ENCODE measurements around the gene ADGRA3.

DNA sequence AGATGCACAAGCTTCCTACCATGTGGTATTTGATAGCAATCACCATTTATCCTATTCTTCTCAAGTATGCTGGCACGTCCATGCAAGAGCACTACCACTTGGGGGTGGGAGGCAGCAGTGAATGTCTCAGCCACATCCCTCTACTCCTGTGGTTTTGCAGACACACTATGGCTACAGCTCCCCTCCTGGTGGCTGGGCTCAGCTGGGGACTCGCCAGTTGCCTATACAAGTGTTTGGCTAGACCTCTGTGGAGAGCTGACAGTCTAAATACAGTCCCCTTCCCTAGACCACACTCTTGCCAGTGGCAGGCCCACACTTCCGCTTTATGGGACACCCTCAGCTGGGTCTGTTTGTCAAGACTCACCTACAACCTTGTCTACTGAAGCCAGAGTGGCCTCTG lies 53.2 kb downstream of the ADGRA3 start:
- TF ChIP-seq, protein P1, sequence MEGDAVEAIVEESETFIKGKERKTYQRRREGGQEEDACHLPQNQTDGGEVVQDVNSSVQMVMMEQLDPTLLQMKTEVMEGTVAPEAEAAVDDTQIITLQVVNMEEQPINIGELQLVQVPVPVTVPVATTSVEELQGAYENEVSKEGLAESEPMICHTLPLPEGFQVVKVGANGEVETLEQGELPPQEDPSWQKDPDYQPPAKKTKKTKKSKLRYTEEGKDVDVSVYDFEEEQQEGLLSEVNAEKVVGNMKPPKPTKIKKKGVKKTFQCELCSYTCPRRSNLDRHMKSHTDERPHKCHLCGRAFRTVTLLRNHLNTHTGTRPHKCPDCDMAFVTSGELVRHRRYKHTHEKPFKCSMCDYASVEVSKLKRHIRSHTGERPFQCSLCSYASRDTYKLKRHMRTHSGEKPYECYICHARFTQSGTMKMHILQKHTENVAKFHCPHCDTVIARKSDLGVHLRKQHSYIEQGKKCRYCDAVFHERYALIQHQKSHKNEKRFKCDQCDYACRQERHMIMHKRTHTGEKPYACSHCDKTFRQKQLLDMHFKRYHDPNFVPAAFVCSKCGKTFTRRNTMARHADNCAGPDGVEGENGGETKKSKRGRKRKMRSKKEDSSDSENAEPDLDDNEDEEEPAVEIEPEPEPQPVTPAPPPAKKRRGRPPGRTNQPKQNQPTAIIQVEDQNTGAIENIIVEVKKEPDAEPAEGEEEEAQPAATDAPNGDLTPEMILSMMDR (conservative IDR thresholded peaks at IDR 0.05; ENCODE audit: low read depth in 2 of 2), result peak in 1 of 2 experiments; percentile 41; a peak in 2 of 4 replicates
- TF ChIP-seq, protein P2, sequence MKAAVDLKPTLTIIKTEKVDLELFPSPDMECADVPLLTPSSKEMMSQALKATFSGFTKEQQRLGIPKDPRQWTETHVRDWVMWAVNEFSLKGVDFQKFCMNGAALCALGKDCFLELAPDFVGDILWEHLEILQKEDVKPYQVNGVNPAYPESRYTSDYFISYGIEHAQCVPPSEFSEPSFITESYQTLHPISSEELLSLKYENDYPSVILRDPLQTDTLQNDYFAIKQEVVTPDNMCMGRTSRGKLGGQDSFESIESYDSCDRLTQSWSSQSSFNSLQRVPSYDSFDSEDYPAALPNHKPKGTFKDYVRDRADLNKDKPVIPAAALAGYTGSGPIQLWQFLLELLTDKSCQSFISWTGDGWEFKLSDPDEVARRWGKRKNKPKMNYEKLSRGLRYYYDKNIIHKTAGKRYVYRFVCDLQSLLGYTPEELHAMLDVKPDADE (IDR thresholded peaks at IDR 0.05), result no peak
- no peak for TF ChIP-seq EZH2phosphoT487 (IDR thresholded peaks at IDR 0.05; ENCODE audit: unreplicated experiment)
- no peak for TF ChIP-seq POLR2AphosphoS5 (IDR thresholded peaks at IDR 0.05; ENCODE audit: low read depth)
- TF ChIP-seq, protein P3, sequence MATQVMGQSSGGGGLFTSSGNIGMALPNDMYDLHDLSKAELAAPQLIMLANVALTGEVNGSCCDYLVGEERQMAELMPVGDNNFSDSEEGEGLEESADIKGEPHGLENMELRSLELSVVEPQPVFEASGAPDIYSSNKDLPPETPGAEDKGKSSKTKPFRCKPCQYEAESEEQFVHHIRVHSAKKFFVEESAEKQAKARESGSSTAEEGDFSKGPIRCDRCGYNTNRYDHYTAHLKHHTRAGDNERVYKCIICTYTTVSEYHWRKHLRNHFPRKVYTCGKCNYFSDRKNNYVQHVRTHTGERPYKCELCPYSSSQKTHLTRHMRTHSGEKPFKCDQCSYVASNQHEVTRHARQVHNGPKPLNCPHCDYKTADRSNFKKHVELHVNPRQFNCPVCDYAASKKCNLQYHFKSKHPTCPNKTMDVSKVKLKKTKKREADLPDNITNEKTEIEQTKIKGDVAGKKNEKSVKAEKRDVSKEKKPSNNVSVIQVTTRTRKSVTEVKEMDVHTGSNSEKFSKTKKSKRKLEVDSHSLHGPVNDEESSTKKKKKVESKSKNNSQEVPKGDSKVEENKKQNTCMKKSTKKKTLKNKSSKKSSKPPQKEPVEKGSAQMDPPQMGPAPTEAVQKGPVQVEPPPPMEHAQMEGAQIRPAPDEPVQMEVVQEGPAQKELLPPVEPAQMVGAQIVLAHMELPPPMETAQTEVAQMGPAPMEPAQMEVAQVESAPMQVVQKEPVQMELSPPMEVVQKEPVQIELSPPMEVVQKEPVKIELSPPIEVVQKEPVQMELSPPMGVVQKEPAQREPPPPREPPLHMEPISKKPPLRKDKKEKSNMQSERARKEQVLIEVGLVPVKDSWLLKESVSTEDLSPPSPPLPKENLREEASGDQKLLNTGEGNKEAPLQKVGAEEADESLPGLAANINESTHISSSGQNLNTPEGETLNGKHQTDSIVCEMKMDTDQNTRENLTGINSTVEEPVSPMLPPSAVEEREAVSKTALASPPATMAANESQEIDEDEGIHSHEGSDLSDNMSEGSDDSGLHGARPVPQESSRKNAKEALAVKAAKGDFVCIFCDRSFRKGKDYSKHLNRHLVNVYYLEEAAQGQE (IDR thresholded peaks at IDR 0.05; ENCODE audit: unreplicated experiment), result no peak
- no peak for TF ChIP-seq CREB1 (CRISPR knock-in tag; IDR thresholded peaks at IDR 0.05; ENCODE audit: low read depth)
- TF ChIP-seq EZH2 (IDR thresholded peaks at IDR 0.05; ENCODE audit: low read depth, unreplicated experiment), result no peak
- no peak for TF ChIP-seq JUNB (IDR thresholded peaks at IDR 0.05; ENCODE audit: unreplicated experiment)
- TF ChIP-seq, protein P4, sequence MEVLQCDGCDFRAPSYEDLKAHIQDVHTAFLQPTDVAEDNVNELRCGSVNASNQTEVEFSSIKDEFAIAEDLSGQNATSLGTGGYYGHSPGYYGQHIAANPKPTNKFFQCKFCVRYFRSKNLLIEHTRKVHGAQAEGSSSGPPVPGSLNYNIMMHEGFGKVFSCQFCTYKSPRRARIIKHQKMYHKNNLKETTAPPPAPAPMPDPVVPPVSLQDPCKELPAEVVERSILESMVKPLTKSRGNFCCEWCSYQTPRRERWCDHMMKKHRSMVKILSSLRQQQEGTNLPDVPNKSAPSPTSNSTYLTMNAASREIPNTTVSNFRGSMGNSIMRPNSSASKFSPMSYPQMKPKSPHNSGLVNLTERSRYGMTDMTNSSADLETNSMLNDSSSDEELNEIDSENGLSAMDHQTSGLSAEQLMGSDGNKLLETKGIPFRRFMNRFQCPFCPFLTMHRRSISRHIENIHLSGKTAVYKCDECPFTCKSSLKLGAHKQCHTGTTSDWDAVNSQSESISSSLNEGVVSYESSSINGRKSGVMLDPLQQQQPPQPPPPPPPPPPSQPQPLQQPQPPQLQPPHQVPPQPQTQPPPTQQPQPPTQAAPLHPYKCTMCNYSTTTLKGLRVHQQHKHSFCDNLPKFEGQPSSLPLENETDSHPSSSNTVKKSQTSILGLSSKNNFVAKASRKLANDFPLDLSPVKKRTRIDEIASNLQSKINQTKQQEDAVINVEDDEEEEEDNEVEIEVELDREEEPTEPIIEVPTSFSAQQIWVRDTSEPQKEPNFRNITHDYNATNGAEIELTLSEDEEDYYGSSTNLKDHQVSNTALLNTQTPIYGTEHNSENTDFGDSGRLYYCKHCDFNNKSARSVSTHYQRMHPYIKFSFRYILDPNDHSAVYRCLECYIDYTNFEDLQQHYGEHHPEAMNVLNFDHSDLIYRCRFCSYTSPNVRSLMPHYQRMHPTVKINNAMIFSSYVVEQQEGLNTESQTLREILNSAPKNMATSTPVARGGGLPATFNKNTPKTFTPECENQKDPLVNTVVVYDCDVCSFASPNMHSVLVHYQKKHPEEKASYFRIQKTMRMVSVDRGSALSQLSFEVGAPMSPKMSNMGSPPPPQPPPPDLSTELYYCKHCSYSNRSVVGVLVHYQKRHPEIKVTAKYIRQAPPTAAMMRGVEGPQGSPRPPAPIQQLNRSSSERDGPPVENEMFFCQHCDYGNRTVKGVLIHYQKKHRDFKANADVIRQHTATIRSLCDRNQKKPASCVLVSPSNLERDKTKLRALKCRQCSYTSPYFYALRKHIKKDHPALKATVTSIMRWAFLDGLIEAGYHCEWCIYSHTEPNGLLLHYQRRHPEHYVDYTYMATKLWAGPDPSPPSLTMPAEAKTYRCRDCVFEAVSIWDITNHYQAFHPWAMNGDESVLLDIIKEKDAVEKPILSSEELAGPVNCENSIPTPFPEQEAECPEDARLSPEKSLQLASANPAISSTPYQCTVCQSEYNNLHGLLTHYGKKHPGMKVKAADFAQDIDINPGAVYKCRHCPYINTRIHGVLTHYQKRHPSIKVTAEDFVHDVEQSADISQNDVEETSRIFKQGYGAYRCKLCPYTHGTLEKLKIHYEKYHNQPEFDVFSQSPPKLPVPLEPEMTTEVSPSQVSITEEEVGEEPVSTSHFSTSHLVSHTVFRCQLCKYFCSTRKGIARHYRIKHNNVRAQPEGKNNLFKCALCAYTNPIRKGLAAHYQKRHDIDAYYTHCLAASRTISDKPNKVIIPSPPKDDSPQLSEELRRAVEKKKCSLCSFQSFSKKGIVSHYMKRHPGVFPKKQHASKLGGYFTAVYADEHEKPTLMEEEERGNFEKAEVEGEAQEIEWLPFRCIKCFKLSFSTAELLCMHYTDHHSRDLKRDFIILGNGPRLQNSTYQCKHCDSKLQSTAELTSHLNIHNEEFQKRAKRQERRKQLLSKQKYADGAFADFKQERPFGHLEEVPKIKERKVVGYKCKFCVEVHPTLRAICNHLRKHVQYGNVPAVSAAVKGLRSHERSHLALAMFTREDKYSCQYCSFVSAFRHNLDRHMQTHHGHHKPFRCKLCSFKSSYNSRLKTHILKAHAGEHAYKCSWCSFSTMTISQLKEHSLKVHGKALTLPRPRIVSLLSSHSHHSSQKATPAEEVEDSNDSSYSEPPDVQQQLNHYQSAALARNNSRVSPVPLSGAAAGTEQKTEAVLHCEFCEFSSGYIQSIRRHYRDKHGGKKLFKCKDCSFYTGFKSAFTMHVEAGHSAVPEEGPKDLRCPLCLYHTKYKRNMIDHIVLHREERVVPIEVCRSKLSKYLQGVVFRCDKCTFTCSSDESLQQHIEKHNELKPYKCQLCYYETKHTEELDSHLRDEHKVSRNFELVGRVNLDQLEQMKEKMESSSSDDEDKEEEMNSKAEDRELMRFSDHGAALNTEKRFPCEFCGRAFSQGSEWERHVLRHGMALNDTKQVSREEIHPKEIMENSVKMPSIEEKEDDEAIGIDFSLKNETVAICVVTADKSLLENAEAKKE (CRISPR knock-in tag; IDR thresholded peaks at IDR 0.05), result no peak
- TF ChIP-seq ZNF331 (CRISPR knock-in tag; IDR thresholded peaks at IDR 0.05; ENCODE audit: low read depth), result peak; percentile 60; the same call in 1 of the 2 replicates
- no peak for TF ChIP-seq STAT1 (IDR thresholded peaks at IDR 0.05; ENCODE audit: unreplicated experiment)
- no peak for TF ChIP-seq NANOG (IDR thresholded peaks at IDR 0.05; ENCODE audit: borderline replicate concordance)
- no peak for TF ChIP-seq ZNF114 (CRISPR knock-in tag; IDR thresholded peaks at IDR 0.05)

Measured in GM23338 (cell line).